ENCODE measurements around the gene DLG2. TPM values are rescaled to one million over a fixed set of nuclear protein-coding genes. Genes with fewer than 3 reads are reported as not detected.

The DLG2 gene
- total and polyA plus RNA-seq, 2 of the 4 experiments (the other 2 are of a cell fraction), result 0.31 to 0.36 TPM

- no peak for ATAC-seq (ENCODE audit: low read depth)
- H3K79me1 ChIP-seq (ENCODE audit: low read depth in 1 of 2, low read length in 2 of 2), result no peaks in the 10 kb centered on the region
- WGBS, 2 experiments (ENCODE audit: extremely low coverage in 2 of 2, insufficient read length in 1 of 2), result 56% methylated on average over 3 of the region's 6 CpGs; no CpG with 5 or more reads in 1 of the 2 experiments
These were observed 2081.5 kb downstream of the DLG2 start for GRCh38 chr11:83545494-83546260.

More at GRCh38 chr11:83545494-83546260, 2081.5 kb downstream of the DLG2 start:
- H2AK9ac ChIP-seq (replicated peaks; ENCODE audit: low read depth, low read length, poor library complexity), result no peak overlapping the region
- H3K23ac ChIP-seq (ENCODE audit: low read depth, low read length), result no peak overlapping the region
- no peak overlapping the region for H3K9ac ChIP-seq (ENCODE audit: low read depth, low read length)
- H4K20me1 ChIP-seq (ENCODE audit: insufficient read depth, low read length), result no peaks in the 10 kb centered on the region
- H3K56ac ChIP-seq (ENCODE audit: extremely low read depth, insufficient read depth, low read length), result no peak overlapping the region
- peaks cover 2% of the 10 kb centered on the region; the same call in 1 of the 2 replicates for H3K27me3 ChIP-seq (ENCODE audit: control insufficient read depth, insufficient read depth, low read length)
- no peaks in the 10 kb centered on the region for H3K9me1 ChIP-seq (ENCODE audit: insufficient read depth, low read length)
- no peak overlapping the region for H4K5ac ChIP-seq (ENCODE audit: low read depth, low read length)
- no peak overlapping the region for H4K8ac ChIP-seq (ENCODE audit: low read depth in 2 of 2, low read length in 2 of 2)
- TF ChIP-seq CTCF (conservative IDR thresholded peaks at IDR 0.05; ENCODE audit: low read depth, low read length) (no peak), MAFK (IDR thresholded peaks at IDR 0.05; ENCODE audit: low read depth, low read length) (no peak), MAZ (IDR thresholded peaks at IDR 0.05; ENCODE audit: borderline replicate concordance, low read depth, low read length) (no peak), RFX5 (IDR thresholded peaks at IDR 0.05; ENCODE audit: low read depth, low read length) (no peak), MXI1 (IDR thresholded peaks at IDR 0.05; ENCODE audit: borderline replicate concordance, low read depth, low read length) (no peak), FOS (IDR thresholded peaks at IDR 0.05; ENCODE audit: low read depth, low read length) (no peak), CHD1 (IDR thresholded peaks at IDR 0.05; ENCODE audit: low read depth, low read length) (no peak), BHLHE40 (IDR thresholded peaks at IDR 0.05; ENCODE audit: low read depth, low read length) (no peak), CEBPB (IDR thresholded peaks at IDR 0.05; ENCODE audit: low read depth, low read length) (no peak), USF2 (IDR thresholded peaks at IDR 0.05; ENCODE audit: low read depth, low read length) (no peak), RAD21 (IDR thresholded peaks at IDR 0.05; ENCODE audit: low read length) (no peak)
- no peak overlapping the region for H3K18ac ChIP-seq (ENCODE audit: low read depth, low read length)
- no peak overlapping the region for H3K4me2 ChIP-seq (ENCODE audit: low read depth, low read length)
- H3K27ac ChIP-seq (ENCODE audit: insufficient read depth, low read length), result no peak overlapping the region
- dilution Hi-C loops (cut with HindIII; ENCODE audit: low sequenced_read_pairs, unreplicated experiment) (no loop called here), in situ Hi-C loops (cut with MboI; ENCODE audit: low sequenced_read_pairs) (no loop called here), intact Hi-C loops (cut with micrococcal nuclease) (no loop called here)
- H2AK5ac ChIP-seq (ENCODE audit: low read depth, low read length), result no peak overlapping the region
- no peaks in the 10 kb centered on the region for H3K9me3 ChIP-seq (ENCODE audit: control insufficient read depth, insufficient read depth, low read length)
- DNase-seq, result no peak
- POLR2A ChIA-PET (ENCODE audit: unreplicated experiment), result no interaction called here
- no peak overlapping the region for H2BK15ac ChIP-seq (ENCODE audit: low read depth, low read length)
- no peak overlapping the region for H2BK120ac ChIP-seq (ENCODE audit: low read depth, low read length)
- no TSS peak for BruUV-seq (replicated peaks)
- H3K4me3 ChIP-seq (ENCODE audit: insufficient read depth, low read depth, low read length), result no peak overlapping the region
- H2AFZ ChIP-seq (replicated peaks; ENCODE audit: low read length, poor library complexity), result no peak overlapping the region
- no peaks in the 10 kb centered on the region; the same call in 1 of the 2 replicates for H3K4me1 ChIP-seq (ENCODE audit: control insufficient read depth, insufficient read depth, low read length)
- H2BK5ac ChIP-seq (ENCODE audit: low read depth, low read length, poor library complexity, severe bottlenecking), result no peak overlapping the region
- H3K4ac ChIP-seq (ENCODE audit: low read depth, low read length), result no peak overlapping the region
- no peak overlapping the region for H3K14ac ChIP-seq (replicated peaks; ENCODE audit: low read depth, low read length)
- H2BK20ac ChIP-seq (ENCODE audit: low read depth, low read length), result no peak overlapping the region
- no peak overlapping the region for H4K91ac ChIP-seq (ENCODE audit: insufficient read depth, low read depth, low read length)
- no peaks in the 10 kb centered on the region for H3K36me3 ChIP-seq (ENCODE audit: control insufficient read depth, insufficient read depth, low read length)
- CTCF ChIA-PET, result interaction anchor here (1.0 kb wide), 1 partner anchor 8 kb away, joined by 5 read pairs; no protein-coding TSS in a partner anchor

All from IMR-90 (cell line).